HG03520 (cell line): ENCODE data around the gene ACSL1.
"Not testable (repeated sequence)": the region's sequence is repeated elsewhere in the genome, so short reads cannot be mapped to it uniquely, and the experiment has no call there.

Experiments
- ATAC-seq: cut with Tn5 transposase; IDR thresholded peaks from one replicate; pipeline ENCODE4 v1.9.1; 2021; ENCODE audit warnings: mild to moderate bottlenecking, moderate library complexity; ENCODE audit not compliant: unreplicated experiment

ACSL1 gene

GRCh38 chr4:184843984-184844554, 18.3 kb upstream of the ACSL1 start:
- no peak for ATAC-seq

GRCh38 chr4:184839075-184839399, 13.3 kb upstream of the ACSL1 start:
- ATAC-seq: not testable (repeated sequence)

GRCh38 chr4:184838249-184839074, 12.7 kb upstream of the ACSL1 start:
- no peak for ATAC-seq

- no peak for ATAC-seq
Observed at GRCh38 chr4:184836613-184837012, 10.8 kb upstream of the ACSL1 start.

- no peak for ATAC-seq
Observed at GRCh38 chr4:184833046-184833838, 7.5 kb upstream of the ACSL1 start.

- ATAC-seq: no peak
Observed at GRCh38 chr4:184831153-184831552, 5.4 kb upstream of the ACSL1 start.

GRCh38 chr4:184826691-184827270, 1.0 kb upstream of the ACSL1 start:
- ATAC-seq: peak; percentile 1

- peak; percentile 23 for ATAC-seq
Observed at GRCh38 chr4:184825141-184825895, 450 bp downstream of the ACSL1 start.

- no peak for ATAC-seq
Observed at GRCh38 chr4:184824776-184825084, 1.0 kb downstream of the ACSL1 start.

- no peak for ATAC-seq
Observed at GRCh38 chr4:184824081-184824775, 1.5 kb downstream of the ACSL1 start.

GRCh38 chr4:184823014-184823413, 2.8 kb downstream of the ACSL1 start:
- no peak for ATAC-seq

- no peak for ATAC-seq
Observed at GRCh38 chr4:184822356-184822755, 3.4 kb downstream of the ACSL1 start.

- no peak for ATAC-seq
Observed at GRCh38 chr4:184821242-184821641, 4.5 kb downstream of the ACSL1 start.

GRCh38 chr4:184819786-184820185, 6.0 kb downstream of the ACSL1 start:
- ATAC-seq: no peak

GRCh38 chr4:184818216-184818564, 7.6 kb downstream of the ACSL1 start:
- ATAC-seq: peak; percentile 36

GRCh38 chr4:184817494-184818215, 8.1 kb downstream of the ACSL1 start:
- peak; percentile 0 for ATAC-seq

- ATAC-seq: no peak
Observed at GRCh38 chr4:184816962-184817361, 8.8 kb downstream of the ACSL1 start.

GRCh38 chr4:184815046-184815877, 10.5 kb downstream of the ACSL1 start:
- peak; percentile 69 for ATAC-seq

- ATAC-seq: no peak
Observed at GRCh38 chr4:184814686-184815045, 11.1 kb downstream of the ACSL1 start.
